T-helper 17 cell (primary cell): Measurements from ENCODE around the gene HMG20A. TPM values are rescaled to one million over a fixed set of nuclear protein-coding genes. Genes with fewer than 3 reads are reported as not detected.

Source experiments
- ATAC-seq: fragments of 150-1000 bp; cut with Tn5 transposase; 2 replicates; pipeline ENCODE4 v1.10.0; 2021; ENCODE audit warnings: mild to moderate bottlenecking, moderate library complexity
- DNase-seq, 3 donors: peaks; one replicate each; pipeline versions ENCODE4 v3.0.0 to v3.0.0-alpha.2; 2020 to 2021
- H3K9me3 ChIP-seq: one replicate; pipeline ENCODE4 v1.7.0; 2013; ENCODE audit warnings: low read length, mild to moderate bottlenecking; ENCODE audit not compliant: control insufficient read depth, poor library complexity, severe bottlenecking
- H3K27ac Mint-ChIP-seq: one replicate; pipeline ENCODE4 v1.8.0; 2022; ENCODE audit warnings: mild to moderate bottlenecking, moderate library complexity, mixed read lengths
- H3K27me3 Mint-ChIP-seq: one replicate; pipeline ENCODE4 v1.8.0; 2022; ENCODE audit warnings: mixed read lengths
- H3K36me3 Mint-ChIP-seq: one replicate; pipeline ENCODE4 v1.8.0; 2022; ENCODE audit warnings: low read depth, mixed read lengths
- H3K4me1 Mint-ChIP-seq: one replicate; pipeline ENCODE4 v1.8.0; 2022; ENCODE audit warnings: mild to moderate bottlenecking, mixed read lengths
- H3K4me3 Mint-ChIP-seq: one replicate; pipeline ENCODE4 v1.8.0; 2022; ENCODE audit warnings: mild to moderate bottlenecking, moderate library complexity, mixed read lengths
- total RNA-seq, 4 donors: library from RNA in 2 of 4; stranded (reverse) in 2 of 4; gene quantifications; one replicate each; pipeline ENCODE4 v1.2.3 and lab custom pipeline; 2022 to 2026

The HMG20A gene
- total RNA-seq, 2 donors from 2014 or later = 22.3 to 30.6 TPM

- no peak for DNase-seq
- ATAC-seq = no peak
- H3K27me3 Mint-ChIP-seq = no peaks in the 10 kb centered on the region
- no peak overlapping the region for H3K27ac Mint-ChIP-seq
- peaks cover 4% of the 10 kb centered on the region for H3K36me3 Mint-ChIP-seq
- no peak overlapping the region for H3K4me3 Mint-ChIP-seq
- no peaks in the 10 kb centered on the region for H3K9me3 ChIP-seq
- H3K4me1 Mint-ChIP-seq = peaks cover 11% of the 10 kb centered on the region
These were observed 85.8 kb downstream of the HMG20A start for GRCh38 chr15:77506311-77507142.

DNA sequence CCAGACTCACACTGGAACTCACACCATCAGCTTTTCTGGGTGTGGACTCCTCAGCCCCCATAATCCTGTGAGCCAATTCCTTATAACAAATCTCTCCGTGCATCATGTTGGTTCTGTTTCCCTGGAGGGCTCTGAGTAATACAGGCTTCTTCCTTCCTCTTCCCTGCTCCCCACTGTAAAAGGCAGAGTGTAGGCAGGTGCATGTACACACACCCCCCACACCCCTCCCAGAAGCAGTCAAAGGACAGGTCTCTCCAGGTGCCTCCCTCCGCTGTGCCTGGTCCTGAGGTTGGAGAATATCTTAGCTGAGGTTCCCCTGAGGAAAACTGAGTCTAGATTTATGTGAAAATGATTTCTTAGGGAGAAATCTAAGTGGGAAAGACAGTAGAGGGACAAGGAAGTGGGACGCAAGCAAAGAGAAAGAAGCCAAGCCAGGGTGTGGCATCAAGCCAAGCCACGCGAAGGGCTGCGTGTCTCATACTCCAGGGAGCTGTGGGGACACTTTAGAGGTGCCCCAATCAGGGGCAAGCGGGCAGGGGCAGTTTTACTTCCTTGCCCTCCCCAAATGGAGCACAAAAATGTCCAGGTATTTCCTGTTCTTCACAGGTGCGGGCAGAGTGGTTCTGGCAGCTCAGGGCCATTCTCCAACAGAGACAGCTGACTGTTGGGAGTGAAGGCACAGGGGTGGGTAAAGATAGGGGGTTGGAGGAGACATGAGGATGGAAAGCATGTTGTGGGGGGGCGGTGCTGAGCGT lies 86.6 kb downstream of the HMG20A start:
- Mint-ChIP-seq H3K27me3 (no peaks in the 10 kb centered on the region), H3K4me3 (no peak overlapping the region), H3K36me3 (peaks cover 4% of the 10 kb centered on the region), H3K4me1 (peaks cover 11% of the 10 kb centered on the region), H3K27ac (no peak overlapping the region)
- no peaks in the 10 kb centered on the region for H3K9me3 ChIP-seq
- no peak for ATAC-seq
- DNase-seq = no peak

DNA sequence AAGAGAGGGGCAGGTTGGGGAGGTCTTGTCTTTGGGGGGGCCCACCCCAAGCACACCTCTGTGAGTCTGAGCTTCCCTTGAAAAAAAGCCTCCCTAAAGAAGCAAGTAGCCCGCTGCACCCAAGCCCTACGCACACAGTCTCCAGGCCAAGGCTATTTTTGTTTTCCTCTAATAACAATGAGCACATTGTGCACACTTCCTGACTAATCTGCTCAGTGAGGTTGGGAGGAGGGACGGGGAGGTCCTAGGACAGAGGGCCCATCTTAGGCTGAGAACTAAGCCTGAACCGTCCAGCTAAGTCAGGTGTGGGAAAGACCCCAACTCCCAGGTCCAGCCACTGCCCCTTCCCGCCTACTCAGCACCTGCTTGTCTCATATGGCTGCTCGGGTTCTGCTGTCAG lies 87.2 kb downstream of the HMG20A start:
- ATAC-seq = no peak
- Mint-ChIP-seq H3K4me1 (peaks cover 11% of the 10 kb centered on the region), H3K27me3 (no peaks in the 10 kb centered on the region), H3K4me3 (no peak overlapping the region), H3K27ac (no peak overlapping the region), H3K36me3 (peaks cover 4% of the 10 kb centered on the region)
- DNase-seq = no peak
- no peaks in the 10 kb centered on the region for H3K9me3 ChIP-seq

DNA sequence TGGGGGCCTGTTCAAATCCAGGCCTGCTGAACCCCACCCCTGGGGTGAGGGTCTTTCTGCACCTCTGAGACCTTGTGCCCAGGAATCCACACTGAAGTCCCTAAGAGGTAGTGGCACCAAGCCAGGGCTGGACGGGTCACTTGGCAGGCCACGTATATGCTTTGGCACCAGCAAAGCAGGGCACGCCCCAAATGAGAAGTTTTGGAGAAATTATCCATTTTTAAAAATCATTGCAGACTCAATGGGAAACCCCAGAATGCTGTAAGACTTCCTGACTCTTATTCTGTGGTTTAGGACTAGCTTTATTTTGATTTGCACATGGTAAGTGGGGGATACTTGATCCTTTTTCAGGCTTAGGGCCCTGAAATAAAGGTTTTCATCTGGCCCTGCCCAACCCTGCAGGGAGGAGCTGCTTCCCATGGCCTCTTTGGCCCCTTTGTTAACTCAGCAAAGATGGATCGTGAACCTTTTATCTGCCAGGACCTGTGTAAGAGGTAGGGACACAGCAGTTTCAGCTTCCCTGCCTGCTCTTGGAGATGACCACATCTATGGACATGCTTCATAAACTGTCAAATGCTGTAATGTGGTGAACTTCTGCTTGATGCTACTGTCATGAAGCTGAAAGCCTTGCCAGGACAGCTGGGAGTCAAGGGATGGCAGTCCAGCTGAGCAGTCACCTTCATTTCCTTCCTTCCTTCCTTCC lies 88.0 kb downstream of the HMG20A start:
- Mint-ChIP-seq H3K4me3 (no peak overlapping the region), H3K36me3 (peaks cover 4% of the 10 kb centered on the region), H3K27ac (peak overlapping the region; percentile 51), H3K4me1 (peaks cover 11% of the 10 kb centered on the region), H3K27me3 (no peaks in the 10 kb centered on the region)
- DNase-seq (no peak), ATAC-seq (no peak)
- no peaks in the 10 kb centered on the region for H3K9me3 ChIP-seq

- no peak for ATAC-seq
- DNase-seq = no peak
- Mint-ChIP-seq H3K36me3 (peaks cover 6% of the 10 kb centered on the region), H3K4me3 (no peak overlapping the region), H3K27ac (no peak overlapping the region), H3K4me1 (peaks cover 13% of the 10 kb centered on the region), H3K27me3 (peaks cover 8% of the 10 kb centered on the region)
- no peaks in the 10 kb centered on the region for H3K9me3 ChIP-seq
These were observed 89.7 kb downstream of the HMG20A start for GRCh38 chr15:77510066-77511057.

DNA sequence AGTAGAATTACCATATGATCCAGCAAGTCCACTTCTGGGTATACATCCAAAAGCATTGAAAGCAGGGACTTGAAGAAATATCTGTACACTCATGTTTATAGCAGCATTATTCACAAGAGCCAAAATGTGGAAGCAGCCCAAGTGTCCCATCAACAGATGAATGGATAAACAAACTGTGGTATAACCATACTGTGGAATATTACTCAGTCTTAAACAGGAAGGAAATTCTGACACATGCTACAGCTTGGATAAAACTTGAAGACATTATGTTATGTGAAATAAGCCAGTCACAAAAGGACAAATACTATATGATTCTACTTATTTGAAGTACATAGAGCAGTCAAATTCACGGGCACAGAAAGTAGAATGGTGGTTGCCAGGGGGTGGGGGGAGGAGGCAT lies 91.2 kb downstream of the HMG20A start:
- Mint-ChIP-seq H3K27ac (no peak overlapping the region), H3K27me3 (peaks cover 8% of the 10 kb centered on the region), H3K4me3 (no peak overlapping the region), H3K36me3 (peaks cover 6% of the 10 kb centered on the region), H3K4me1 (peaks cover 13% of the 10 kb centered on the region)
- ATAC-seq (no peak), DNase-seq (no peak)
- H3K9me3 ChIP-seq = no peaks in the 10 kb centered on the region

DNA sequence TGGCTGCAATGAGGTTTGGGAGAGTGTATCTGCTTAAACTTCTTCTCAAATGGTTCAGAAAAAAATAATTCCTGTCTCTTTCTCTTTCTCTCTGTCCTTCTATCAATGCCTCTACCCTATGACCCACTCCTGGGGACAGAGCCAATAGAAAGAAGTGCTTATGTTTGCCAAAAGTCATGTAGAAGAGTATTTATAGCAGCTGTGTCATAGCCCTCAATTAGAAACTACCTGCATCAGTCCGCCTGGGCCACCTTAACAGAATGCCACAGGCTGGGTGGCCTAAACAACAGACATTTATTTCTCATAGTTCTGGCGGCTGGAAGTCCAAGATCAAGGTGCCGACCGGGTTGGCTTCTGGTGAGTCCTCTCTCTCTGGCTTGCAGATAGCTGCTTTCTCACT lies 92.5 kb downstream of the HMG20A start:
- Mint-ChIP-seq H3K27me3 (peaks cover 11% of the 10 kb centered on the region), H3K4me1 (peaks cover 9% of the 10 kb centered on the region), H3K36me3 (peaks cover 4% of the 10 kb centered on the region), H3K27ac (no peak overlapping the region), H3K4me3 (no peak overlapping the region)
- H3K9me3 ChIP-seq = no peaks in the 10 kb centered on the region
- DNase-seq = no peak
- ATAC-seq = no peak

DNA sequence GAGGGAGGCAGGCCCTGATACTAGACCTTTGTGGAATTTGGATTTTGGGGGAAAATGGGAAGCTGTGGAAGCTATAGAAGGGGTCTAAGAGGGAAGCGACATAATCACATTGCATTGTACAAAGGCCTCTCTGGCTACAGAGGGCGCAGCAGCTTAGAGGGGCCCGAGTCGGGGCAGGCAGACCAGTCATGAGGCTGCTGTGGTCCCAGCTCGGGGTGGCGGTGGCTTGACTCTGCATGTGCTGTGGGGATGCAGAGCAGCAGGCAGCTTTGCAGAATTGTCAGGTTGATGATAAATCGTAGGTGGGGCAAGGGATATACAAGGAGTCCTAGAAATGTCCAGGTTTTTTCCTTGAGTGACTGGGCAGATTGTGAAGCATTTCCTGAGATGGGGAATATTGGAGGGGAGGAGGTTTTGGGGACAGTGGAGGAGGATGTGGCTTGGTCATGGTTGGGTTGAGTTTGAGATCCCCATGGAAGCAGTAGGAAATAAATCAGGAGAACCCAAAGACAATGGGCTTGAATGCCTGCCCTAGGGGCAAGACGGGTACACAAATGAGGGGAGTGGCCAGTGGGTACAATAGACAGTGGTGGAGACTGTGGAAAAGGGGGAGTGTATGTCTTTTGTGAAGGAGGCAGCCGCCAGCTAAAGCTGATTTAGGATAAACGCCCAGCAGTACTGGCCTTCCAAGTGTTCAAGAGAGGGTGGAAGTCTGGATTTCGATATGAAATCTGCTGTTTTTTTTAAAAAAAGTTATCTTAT lies 94.1 kb downstream of the HMG20A start:
- Mint-ChIP-seq H3K27me3 (peaks cover 20% of the 10 kb centered on the region), H3K4me1 (peaks cover 3% of the 10 kb centered on the region), H3K4me3 (no peak overlapping the region), H3K36me3 (peaks cover 2% of the 10 kb centered on the region), H3K27ac (no peak overlapping the region)
- no peaks in the 10 kb centered on the region for H3K9me3 ChIP-seq
- DNase-seq = no peak
- no peak for ATAC-seq

GRCh38 chr15:77515613-77516012 lies 94.9 kb downstream of the HMG20A start:
- Mint-ChIP-seq H3K4me3 (no peak overlapping the region), H3K27ac (no peak overlapping the region)
- no peak for ATAC-seq

DNA sequence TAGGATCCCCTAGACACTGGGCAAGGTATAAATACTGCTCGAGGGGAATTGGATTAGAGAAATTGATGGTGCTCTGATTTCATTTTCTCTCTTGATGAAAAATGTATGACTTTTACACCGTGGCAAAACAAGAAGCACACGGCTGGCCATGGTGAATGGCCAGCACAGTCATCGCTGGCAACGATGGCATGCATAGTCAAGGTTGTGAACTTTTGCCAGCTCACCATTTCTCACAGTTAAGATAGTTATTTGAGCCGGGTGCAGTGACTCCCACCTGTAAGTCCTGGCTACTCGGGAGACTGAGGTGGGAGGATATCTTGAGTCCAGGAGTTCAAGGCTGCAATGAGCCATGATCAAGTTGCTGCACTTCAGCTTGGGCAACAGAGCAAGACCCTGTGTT lies 95.4 kb downstream of the HMG20A start:
- H3K9me3 ChIP-seq = no peaks in the 10 kb centered on the region
- peaks cover 20% of the 10 kb centered on the region for H3K27me3 Mint-ChIP-seq
- no peak overlapping the region for H3K27ac Mint-ChIP-seq
- peaks cover 2% of the 10 kb centered on the region for H3K36me3 Mint-ChIP-seq
- ATAC-seq (no peak), DNase-seq (no peak)
- H3K4me1 Mint-ChIP-seq = peaks cover 3% of the 10 kb centered on the region
- H3K4me3 Mint-ChIP-seq = no peak overlapping the region

More at GRCh38 chr15:77515613-77516012, 94.9 kb downstream of the HMG20A start:
- Mint-ChIP-seq H3K36me3 (peaks cover 2% of the 10 kb centered on the region), H3K4me1 (peaks cover 3% of the 10 kb centered on the region), H3K27me3 (peaks cover 20% of the 10 kb centered on the region)
- no peak for DNase-seq
- H3K9me3 ChIP-seq = no peaks in the 10 kb centered on the region

- Mint-ChIP-seq H3K27ac (no peak overlapping the region), H3K4me3 (no peak overlapping the region), H3K4me1 (peaks cover 3% of the 10 kb centered on the region), H3K36me3 (peaks cover 2% of the 10 kb centered on the region), H3K27me3 (peaks cover 20% of the 10 kb centered on the region)
- H3K9me3 ChIP-seq = no peaks in the 10 kb centered on the region
- ATAC-seq (no peak), DNase-seq (no peak)
These were observed 96.1 kb downstream of the HMG20A start for GRCh38 chr15:77516786-77517185.

- no peak overlapping the region for H3K27ac Mint-ChIP-seq
- H3K36me3 Mint-ChIP-seq = peaks cover 2% of the 10 kb centered on the region
- no peak overlapping the region for H3K4me3 Mint-ChIP-seq
- H3K9me3 ChIP-seq = no peaks in the 10 kb centered on the region
- DNase-seq (no peak), ATAC-seq (no peak)
- peaks cover 20% of the 10 kb centered on the region for H3K27me3 Mint-ChIP-seq
- peaks cover 3% of the 10 kb centered on the region for H3K4me1 Mint-ChIP-seq
These were observed 96.9 kb downstream of the HMG20A start for GRCh38 chr15:77517579-77517978.
